Activated T-cell treated with anti-CD3 and anti-CD28 coated beads, Interleukin-2, amount 50 U/mL, for 24 hours (primary cell): Measurements from ENCODE around the gene TNFSF12.

Experiments
- DNase-seq: peaks from one replicate; pipeline ENCODE4 v3.0.0-alpha.2; 2020
- H3K27ac Mint-ChIP-seq: 2 replicates; pipeline ENCODE4 v1.8.0; 2020; ENCODE audit warnings: mild to moderate bottlenecking, mixed read lengths
- H3K27me3 Mint-ChIP-seq: 2 replicates; pipeline ENCODE4 v1.8.0; 2020; ENCODE audit warnings: mixed read lengths
- H3K36me3 Mint-ChIP-seq: 2 replicates; pipeline ENCODE4 v1.8.0; 2020; ENCODE audit warnings: low read depth, mixed read lengths
- H3K4me1 Mint-ChIP-seq: 2 replicates; pipeline ENCODE4 v1.8.0; 2020; ENCODE audit warnings: low read depth, mixed read lengths
- H3K4me3 Mint-ChIP-seq: 2 replicates; pipeline ENCODE4 v1.8.0; 2020; ENCODE audit warnings: mild to moderate bottlenecking, moderate library complexity, mixed read lengths
- H3K9me3 Mint-ChIP-seq: 2 replicates; pipeline ENCODE4 v1.8.0; 2020; ENCODE audit warnings: mixed read lengths

TNFSF12 gene, protein sequence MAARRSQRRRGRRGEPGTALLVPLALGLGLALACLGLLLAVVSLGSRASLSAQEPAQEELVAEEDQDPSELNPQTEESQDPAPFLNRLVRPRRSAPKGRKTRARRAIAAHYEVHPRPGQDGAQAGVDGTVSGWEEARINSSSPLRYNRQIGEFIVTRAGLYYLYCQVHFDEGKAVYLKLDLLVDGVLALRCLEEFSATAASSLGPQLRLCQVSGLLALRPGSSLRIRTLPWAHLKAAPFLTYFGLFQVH

GRCh38 chr17:7548585-7549400 is at the start of gene TNFSF12:
TNFSF12 (plus strand) TSS chr17:7549058; CDS start chr17:7549154, 96 bp downstream.
- peak; percentile 74 for DNase-seq
- H3K9me3 Mint-ChIP-seq, result no peaks in the 10 kb centered on the region
- peak within 1 kb of the TSS; percentile 77 for H3K4me3 Mint-ChIP-seq
- H3K4me1 Mint-ChIP-seq, result peaks cover 50% of the 10 kb centered on the region
- no peaks in the 10 kb centered on the region for H3K27me3 Mint-ChIP-seq
- peak within 1 kb of the TSS; percentile 71 for H3K27ac Mint-ChIP-seq
- no peaks in the 10 kb centered on the region for H3K36me3 Mint-ChIP-seq

- peaks cover 93% of the 10 kb centered on the region for H3K36me3 Mint-ChIP-seq
- DNase-seq, result no peak
- H3K9me3 Mint-ChIP-seq, result no peaks in the 10 kb centered on the region
- H3K4me1 Mint-ChIP-seq, result peaks cover 3% of the 10 kb centered on the region
- no peak overlapping the region for H3K27ac Mint-ChIP-seq
- H3K27me3 Mint-ChIP-seq, result no peaks in the 10 kb centered on the region
- H3K4me3 Mint-ChIP-seq, result no peak overlapping the region
Measured at GRCh38 chr17:7499161-7499560, 49.7 kb upstream of the TNFSF12 start.

DNA sequence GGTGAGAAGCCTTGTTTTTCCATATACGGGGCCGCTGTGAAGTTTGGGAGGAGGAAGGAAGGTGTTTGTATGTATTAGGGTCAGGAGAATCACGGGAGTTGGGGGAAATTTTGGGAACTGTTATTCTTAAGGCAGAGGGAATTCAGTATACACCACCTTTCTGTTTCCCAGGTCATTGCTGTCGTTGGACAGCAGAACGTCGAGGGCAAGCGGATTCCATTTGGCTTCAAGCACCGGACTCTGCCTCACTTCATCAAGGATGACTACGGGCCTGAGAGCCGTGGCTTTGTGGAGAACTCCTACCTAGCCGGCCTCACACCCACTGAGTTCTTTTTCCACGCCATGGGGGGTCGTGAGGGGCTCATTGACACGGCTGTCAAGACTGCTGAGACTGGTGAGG is 47.1 kb upstream of the TNFSF12 start:
- Mint-ChIP-seq H3K4me3 (no peak overlapping the region), H3K4me1 (no peaks in the 10 kb centered on the region), H3K9me3 (no peaks in the 10 kb centered on the region), H3K36me3 (peaks cover 93% of the 10 kb centered on the region), H3K27me3 (no peaks in the 10 kb centered on the region), H3K27ac (no peak overlapping the region)
- no peak for DNase-seq

DNA sequence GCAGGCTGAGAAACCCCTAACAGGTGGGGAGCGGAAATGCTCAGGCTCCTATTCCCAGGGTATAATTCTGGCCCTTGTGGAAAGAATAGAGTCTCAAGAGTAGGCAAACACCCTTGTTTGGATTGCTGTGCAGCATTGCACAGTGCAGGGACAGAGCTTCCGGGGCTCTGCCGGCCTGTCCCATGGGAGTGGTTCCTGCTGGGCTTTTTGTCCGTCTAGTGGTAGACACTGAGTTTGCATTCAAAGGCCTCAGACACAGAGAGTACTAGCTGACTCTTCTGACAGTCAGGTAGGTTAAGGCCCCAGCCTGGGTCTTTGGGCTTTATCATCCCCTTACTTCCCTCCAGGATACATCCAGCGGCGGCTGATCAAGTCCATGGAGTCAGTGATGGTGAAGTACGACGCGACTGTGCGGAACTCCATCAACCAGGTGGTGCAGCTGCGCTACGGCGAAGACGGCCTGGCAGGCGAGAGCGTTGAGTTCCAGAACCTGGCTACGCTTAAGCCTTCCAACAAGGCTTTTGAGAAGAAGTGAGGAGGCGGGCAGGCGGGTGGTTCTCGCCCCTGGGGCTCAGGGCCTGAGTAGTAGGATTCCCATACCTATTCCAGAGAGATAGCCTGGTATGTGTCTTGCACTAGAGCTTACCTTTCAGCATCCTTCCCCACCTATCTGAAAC is 46.5 kb upstream of the TNFSF12 start:
- Mint-ChIP-seq H3K9me3 (no peaks in the 10 kb centered on the region), H3K27me3 (no peaks in the 10 kb centered on the region), H3K36me3 (peaks cover 93% of the 10 kb centered on the region), H3K4me3 (no peak overlapping the region), H3K27ac (peak overlapping the region; percentile 63), H3K4me1 (no peaks in the 10 kb centered on the region)
- DNase-seq, result no peak

DNA sequence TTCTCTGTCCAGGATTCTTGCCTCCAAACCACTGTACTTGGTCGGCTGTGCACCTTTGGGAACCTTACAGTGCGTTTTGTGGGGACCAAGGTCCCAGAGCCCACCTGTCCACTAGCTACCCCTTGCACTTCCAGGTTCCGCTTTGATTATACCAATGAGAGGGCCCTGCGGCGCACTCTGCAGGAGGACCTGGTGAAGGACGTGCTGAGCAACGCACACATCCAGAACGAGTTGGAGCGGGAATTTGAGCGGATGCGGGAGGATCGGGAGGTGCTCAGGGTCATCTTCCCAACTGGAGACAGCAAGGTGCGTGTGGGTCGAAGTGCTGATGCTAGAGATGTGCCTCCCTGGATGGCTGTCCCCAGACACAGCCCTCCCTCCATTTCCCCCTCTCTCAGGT is 45.9 kb upstream of the TNFSF12 start:
- no peaks in the 10 kb centered on the region for H3K9me3 Mint-ChIP-seq
- DNase-seq, result no peak
- peaks cover 93% of the 10 kb centered on the region for H3K36me3 Mint-ChIP-seq
- no peak overlapping the region for H3K4me3 Mint-ChIP-seq
- no peaks in the 10 kb centered on the region for H3K4me1 Mint-ChIP-seq
- no peak overlapping the region for H3K27ac Mint-ChIP-seq
- H3K27me3 Mint-ChIP-seq, result no peaks in the 10 kb centered on the region

DNA sequence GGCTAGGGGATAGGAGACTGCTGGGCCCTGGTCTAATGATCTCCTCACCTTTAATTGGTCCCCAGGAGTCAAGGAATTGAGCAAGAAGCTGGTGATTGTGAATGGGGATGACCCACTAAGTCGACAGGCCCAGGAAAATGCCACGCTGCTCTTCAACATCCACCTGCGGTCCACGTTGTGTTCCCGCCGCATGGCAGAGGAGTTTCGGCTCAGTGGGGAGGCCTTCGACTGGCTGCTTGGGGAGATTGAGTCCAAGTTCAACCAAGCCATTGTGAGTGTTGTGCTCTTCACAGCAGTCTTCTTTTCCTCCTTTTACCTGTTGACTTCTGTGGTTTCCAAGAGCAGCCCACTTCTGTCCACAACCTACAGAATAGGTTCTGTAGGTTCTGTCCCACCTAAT is 45.3 kb upstream of the TNFSF12 start:
- H3K4me3 Mint-ChIP-seq, result no peak overlapping the region
- H3K9me3 Mint-ChIP-seq, result no peaks in the 10 kb centered on the region
- H3K4me1 Mint-ChIP-seq, result no peaks in the 10 kb centered on the region
- peaks cover 93% of the 10 kb centered on the region for H3K36me3 Mint-ChIP-seq
- peak overlapping the region; percentile 53 for H3K27ac Mint-ChIP-seq
- DNase-seq, result no peak
- H3K27me3 Mint-ChIP-seq, result no peaks in the 10 kb centered on the region

DNA sequence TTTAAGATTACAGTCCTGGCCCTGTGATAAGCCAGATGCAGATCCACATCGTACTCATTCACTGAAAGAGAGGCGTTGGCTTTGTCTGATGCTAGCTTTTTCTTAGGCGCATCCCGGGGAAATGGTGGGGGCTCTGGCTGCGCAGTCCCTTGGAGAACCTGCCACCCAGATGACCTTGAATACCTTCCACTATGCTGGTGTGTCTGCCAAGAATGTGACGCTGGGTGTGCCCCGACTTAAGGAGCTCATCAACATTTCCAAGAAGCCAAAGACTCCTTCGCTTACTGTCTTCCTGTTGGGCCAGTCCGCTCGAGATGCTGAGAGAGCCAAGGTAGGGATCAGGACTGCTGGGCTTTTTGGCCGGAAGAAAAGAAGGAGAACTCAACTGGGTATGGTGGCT is 40.7 kb upstream of the TNFSF12 start:
- no peak for DNase-seq
- Mint-ChIP-seq H3K4me3 (no peak overlapping the region), H3K4me1 (no peaks in the 10 kb centered on the region), H3K27ac (peak overlapping the region; percentile 44), H3K36me3 (peaks cover 97% of the 10 kb centered on the region), H3K27me3 (no peaks in the 10 kb centered on the region), H3K9me3 (no peaks in the 10 kb centered on the region)

- no peak for DNase-seq
- H3K27me3 Mint-ChIP-seq, result no peaks in the 10 kb centered on the region
- H3K9me3 Mint-ChIP-seq, result no peaks in the 10 kb centered on the region
- H3K4me1 Mint-ChIP-seq, result no peaks in the 10 kb centered on the region
- peak overlapping the region; percentile 44 for H3K27ac Mint-ChIP-seq
- H3K36me3 Mint-ChIP-seq, result peaks cover 97% of the 10 kb centered on the region
- H3K4me3 Mint-ChIP-seq, result no peak overlapping the region
Measured at GRCh38 chr17:7508846-7509245, 40.0 kb upstream of the TNFSF12 start.

- peak overlapping the region; percentile 11 for H3K27ac Mint-ChIP-seq
- H3K9me3 Mint-ChIP-seq, result no peaks in the 10 kb centered on the region
Measured at GRCh38 chr17:7509937-7510336, 38.9 kb upstream of the TNFSF12 start.

DNA sequence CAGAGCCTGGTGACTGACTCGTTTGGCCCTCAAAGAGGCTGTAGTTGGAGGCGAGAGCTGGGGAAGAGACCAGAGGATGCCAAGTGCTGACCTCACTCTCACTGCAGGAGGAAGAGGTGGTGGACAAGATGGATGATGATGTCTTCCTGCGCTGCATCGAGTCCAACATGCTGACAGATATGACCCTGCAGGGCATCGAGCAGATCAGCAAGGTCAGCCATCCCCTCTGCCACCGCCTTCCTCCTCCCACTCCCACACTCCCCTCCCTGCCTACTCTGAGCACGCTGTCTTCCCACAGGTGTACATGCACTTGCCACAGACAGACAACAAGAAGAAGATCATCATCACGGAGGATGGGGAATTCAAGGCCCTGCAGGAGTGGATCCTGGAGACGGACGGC is 37.8 kb upstream of the TNFSF12 start:
- Mint-ChIP-seq H3K4me1 (no peaks in the 10 kb centered on the region), H3K27ac (peak overlapping the region; percentile 6), H3K36me3 (peaks cover 96% of the 10 kb centered on the region), H3K4me3 (no peak overlapping the region), H3K9me3 (no peaks in the 10 kb centered on the region), H3K27me3 (no peaks in the 10 kb centered on the region)
- DNase-seq, result no peak

More at GRCh38 chr17:7509937-7510336, 38.9 kb upstream of the TNFSF12 start:
- Mint-ChIP-seq H3K4me1 (no peaks in the 10 kb centered on the region), H3K4me3 (no peak overlapping the region), H3K36me3 (peaks cover 98% of the 10 kb centered on the region), H3K27me3 (no peaks in the 10 kb centered on the region)
- no peak for DNase-seq

DNA sequence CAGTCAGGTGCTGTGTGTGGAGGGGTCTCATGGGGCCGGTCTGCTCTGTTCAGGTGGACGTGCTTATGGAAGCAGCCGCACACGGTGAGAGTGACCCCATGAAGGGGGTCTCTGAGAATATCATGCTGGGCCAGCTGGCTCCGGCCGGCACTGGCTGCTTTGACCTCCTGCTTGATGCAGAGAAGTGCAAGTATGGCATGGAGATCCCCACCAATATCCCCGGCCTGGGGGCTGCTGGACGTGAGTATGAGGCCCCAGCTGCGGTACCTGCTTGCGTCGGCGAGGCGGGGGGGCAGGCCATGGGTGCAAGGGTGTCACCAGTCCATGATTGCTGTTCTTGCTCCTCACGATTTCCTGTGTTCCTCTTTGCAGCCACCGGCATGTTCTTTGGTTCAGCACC is 36.8 kb upstream of the TNFSF12 start:
- Mint-ChIP-seq H3K4me3 (no peak overlapping the region), H3K27ac (peak overlapping the region; percentile 26), H3K9me3 (no peaks in the 10 kb centered on the region), H3K4me1 (no peaks in the 10 kb centered on the region), H3K36me3 (peaks cover 92% of the 10 kb centered on the region), H3K27me3 (no peaks in the 10 kb centered on the region)
- DNase-seq, result no peak

DNA sequence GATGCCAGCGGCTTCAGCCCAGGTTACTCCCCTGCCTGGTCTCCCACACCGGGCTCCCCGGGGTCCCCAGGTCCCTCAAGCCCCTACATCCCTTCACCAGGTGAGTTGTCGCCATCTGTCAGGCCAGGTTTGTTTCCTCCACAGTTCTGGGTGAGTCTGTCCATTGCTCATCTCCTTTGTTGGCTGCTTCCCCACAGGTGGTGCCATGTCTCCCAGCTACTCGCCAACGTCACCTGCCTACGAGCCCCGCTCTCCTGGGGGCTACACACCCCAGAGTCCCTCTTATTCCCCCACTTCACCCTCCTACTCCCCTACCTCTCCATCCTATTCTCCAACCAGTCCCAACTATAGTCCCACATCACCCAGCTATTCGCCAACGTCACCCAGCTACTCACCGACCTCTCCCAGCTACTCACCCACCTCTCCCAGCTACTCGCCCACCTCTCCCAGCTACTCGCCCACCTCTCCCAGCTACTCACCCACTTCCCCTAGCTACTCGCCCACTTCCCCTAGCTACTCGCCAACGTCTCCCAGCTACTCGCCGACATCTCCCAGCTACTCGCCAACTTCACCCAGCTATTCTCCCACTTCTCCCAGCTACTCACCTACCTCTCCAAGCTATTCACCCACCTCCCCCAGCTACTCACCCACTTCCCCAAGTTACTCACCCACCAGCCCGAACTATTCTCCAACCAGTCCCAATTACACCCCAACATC is 35.9 kb upstream of the TNFSF12 start:
- peaks cover 83% of the 10 kb centered on the region for H3K36me3 Mint-ChIP-seq
- no peak for DNase-seq
- no peaks in the 10 kb centered on the region for H3K9me3 Mint-ChIP-seq
- H3K27ac Mint-ChIP-seq, result peak overlapping the region; percentile 55
- H3K4me1 Mint-ChIP-seq, result no peaks in the 10 kb centered on the region
- no peak overlapping the region for H3K4me3 Mint-ChIP-seq
- H3K27me3 Mint-ChIP-seq, result no peaks in the 10 kb centered on the region

DNA sequence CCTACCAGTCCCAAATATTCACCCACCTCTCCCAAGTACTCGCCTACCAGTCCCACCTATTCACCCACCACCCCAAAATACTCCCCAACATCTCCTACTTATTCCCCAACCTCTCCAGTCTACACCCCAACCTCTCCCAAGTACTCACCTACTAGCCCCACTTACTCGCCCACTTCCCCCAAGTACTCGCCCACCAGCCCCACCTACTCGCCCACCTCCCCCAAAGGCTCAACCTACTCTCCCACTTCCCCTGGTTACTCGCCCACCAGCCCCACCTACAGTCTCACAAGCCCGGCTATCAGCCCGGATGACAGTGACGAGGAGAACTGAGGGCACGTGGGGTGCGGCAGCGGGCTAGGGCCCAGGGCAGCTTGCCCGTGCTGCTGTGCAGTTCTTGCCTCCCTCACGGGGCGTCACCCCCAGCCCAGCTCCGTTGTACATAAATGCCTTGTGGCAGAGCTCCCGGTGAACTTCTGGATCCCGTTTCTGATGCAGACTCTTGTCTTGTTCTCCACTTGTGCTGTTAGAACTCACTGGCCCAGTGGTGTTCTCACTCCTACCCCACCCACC is 34.9 kb upstream of the TNFSF12 start:
- Mint-ChIP-seq H3K27me3 (no peaks in the 10 kb centered on the region), H3K4me1 (no peaks in the 10 kb centered on the region), H3K4me3 (no peak overlapping the region), H3K9me3 (no peaks in the 10 kb centered on the region), H3K27ac (peak overlapping the region; percentile 63), H3K36me3 (peaks cover 73% of the 10 kb centered on the region)
- no peak for DNase-seq
